CD4-positive, alpha-beta T cell (primary cell): ENCODE results near the gene B4GALT3. TPM values are rescaled to one million over a fixed set of nuclear protein-coding genes. Genes with fewer than 3 reads are reported as not detected.
A peak's percentile ranks its signal among the peaks of the same experiment; 100 is the strongest.

Source experiments
- ATAC-seq: fragments of 200-7000 bp; cut with Tn5 transposase; one replicate; pipeline ENCODE4 v1.10.0; 2022; ENCODE audit warnings: mild to moderate bottlenecking; ENCODE audit not compliant: poor library complexity
- CTCF ChIA-PET: fragments of 350-600 bp; sonication (Branson Sonifier 250); formaldehyde crosslinking; loops from one replicate; lab custom pipeline; 2021; ENCODE audit warnings: antibody characterized with exemption, inconsistent platforms; lab: Charles Lee
- POLR2A ChIA-PET: fragments of 350-600 bp; sonication (Branson Sonifier 250); formaldehyde crosslinking; loops from one replicate; lab custom pipeline; 2021; ENCODE audit warnings: antibody characterized with exemption, inconsistent platforms; lab: Charles Lee
- DNase-seq, 14 experiments: peaks; one replicate each; pipeline ENCODE4 v3.0.0-alpha.2; 2013 to 2020; ENCODE audit warnings: mixed read lengths in 2 of 14
- H3K27ac ChIP-seq, 2 donors: one replicate each; pipeline versions ENCODE4 v1.5.1 to v1.7.0; 2013; ENCODE audit warnings: low read length in 2 of 2, low read depth in 1 of 2, mild to moderate bottlenecking in 1 of 2
- H3K27me3 ChIP-seq, 2 experiments: 1 replicate in 1 of 2; 2 replicates in 1 of 2; pipeline versions ENCODE4 v1.6.1 to v1.7.0; 2013; ENCODE audit warnings: low read length in 2 of 2, control low read depth in 1 of 2, mild to moderate bottlenecking in 1 of 2, moderate library complexity in 1 of 2; ENCODE audit not compliant: insufficient read depth in 2 of 2, control insufficient read depth in 1 of 2
- H3K36me3 ChIP-seq: one replicate; pipeline ENCODE4 v1.6.1; 2013; ENCODE audit warnings: low read length, control low read depth; ENCODE audit not compliant: insufficient read depth
- H3K4me1 ChIP-seq: one replicate; pipeline ENCODE4 v1.6.1; 2013; ENCODE audit warnings: low read length, control low read depth; ENCODE audit not compliant: insufficient read depth
- H3K4me3 ChIP-seq: one replicate; pipeline ENCODE4 v1.5.1; 2013; ENCODE audit warnings: mild to moderate bottlenecking, low read length, moderate library complexity
- H3K9me3 ChIP-seq, 2 experiments: 1 replicate in 1 of 2; 2 replicates in 1 of 2; pipeline versions ENCODE4 v1.6.1 to v1.7.0; 2013; ENCODE audit warnings: low read length in 2 of 2, mild to moderate bottlenecking in 2 of 2, control low read depth in 1 of 2, moderate library complexity in 1 of 2; ENCODE audit not compliant: control insufficient read depth in 1 of 2, insufficient read depth in 1 of 2
- H3K27ac Mint-ChIP-seq: one replicate; pipeline ENCODE4 v1.8.0; 2020; ENCODE audit warnings: mixed read lengths
- H3K27me3 Mint-ChIP-seq: one replicate; pipeline ENCODE4 v1.8.0; 2021; ENCODE audit warnings: mixed read lengths
- H3K36me3 Mint-ChIP-seq: one replicate; pipeline ENCODE4 v1.8.0; 2021; ENCODE audit warnings: low read depth, mixed read lengths
- H3K4me1 Mint-ChIP-seq: one replicate; pipeline ENCODE4 v1.8.0; 2021; ENCODE audit warnings: low read depth, mixed read lengths
- H3K4me3 Mint-ChIP-seq: one replicate; pipeline ENCODE4 v1.8.0; 2020; ENCODE audit warnings: mild to moderate bottlenecking, mixed read lengths
- H3K9me3 Mint-ChIP-seq: one replicate; pipeline ENCODE4 v1.8.0; 2020; ENCODE audit warnings: mixed read lengths
- intact Hi-C, 2 experiments: fragments of 100-400 bp; cut with DNase I in 1 of 2; cut with micrococcal nuclease in 1 of 2; formaldehyde crosslinking; loops; one replicate each; pipeline versions ENCODE4 v1.15.1 to v1.9.0; 2023 to 2025; cut with DNase I, micrococcal nuclease
- total RNA-seq, 174 experiments: library from RNA in 2 of 174; stranded (reverse) in 2 of 174; gene quantifications; one replicate each; pipeline ENCODE4 v1.2.3 and lab custom pipeline; 2021 to 2026
- TF ChIP-seq, protein P1 (sequence below): fragments of 200-600 bp; IDR thresholded peaks from one replicate; pipeline ENCODE4 v1.8.0; 2022; ENCODE audit warnings: antibody characterized with exemption, mild to moderate bottlenecking

B4GALT3 gene
- total RNA-seq, 2 experiments from 2014 or later: 40.8 to 44.3 TPM

DNA sequence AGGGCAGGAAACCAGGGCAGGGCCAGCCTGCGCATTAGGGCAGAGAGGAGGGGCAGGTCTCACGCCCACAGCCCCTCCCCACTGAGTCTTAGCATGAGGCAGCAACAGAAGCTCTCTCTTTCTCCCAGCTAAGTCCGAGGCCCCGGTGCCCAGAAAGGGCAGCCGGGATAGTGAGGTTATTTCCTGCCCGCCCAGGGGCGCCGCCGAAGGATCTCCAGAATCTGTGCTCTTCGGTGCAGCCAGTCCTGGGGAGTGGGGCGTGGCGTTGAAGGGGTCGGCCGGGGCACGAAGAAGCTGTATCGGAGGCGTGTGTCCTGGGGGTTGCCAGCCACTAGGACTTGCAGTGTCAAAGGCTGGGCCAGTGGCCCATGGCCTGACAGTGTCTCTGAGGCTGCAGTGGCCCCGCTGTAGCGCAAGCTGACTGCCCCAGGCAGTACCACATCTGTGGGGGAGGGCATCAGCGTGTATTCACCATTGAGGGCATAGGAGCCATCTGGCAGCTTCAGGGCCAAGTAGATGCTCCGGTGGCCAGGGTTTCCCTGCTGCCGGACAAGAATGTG is 13.7 kb upstream of the B4GALT3 start:
- ChIA-PET POLR2A (interaction anchor here (2.0 to 4.1 kb wide), 5 partner anchors 8 to 35 kb away, joined by 4 to 22 read pairs (median 15); partner anchors contain the start of genes NDUFS2, PPOX and TOMM40L), CTCF (interaction anchor here (1.9 to 2.4 kb wide), 4 partner anchors 9 to 34 kb away, joined by 7 to 14 read pairs (median 8); partner anchors contain the start of genes B4GALT3, PPOX and TOMM40L)
- Mint-ChIP-seq H3K4me3 (no peak overlapping the region), H3K9me3 (no peaks in the 10 kb centered on the region), H3K4me1 (peaks cover 61% of the 10 kb centered on the region), H3K27me3 (no peaks in the 10 kb centered on the region), H3K27ac (no peak overlapping the region), H3K36me3 (no peaks in the 10 kb centered on the region)
- H3K4me1 ChIP-seq: peaks cover 88% of the 10 kb centered on the region
- H3K27me3 ChIP-seq: no peaks in the 10 kb centered on the region
- TF ChIP-seq, protein P1, sequence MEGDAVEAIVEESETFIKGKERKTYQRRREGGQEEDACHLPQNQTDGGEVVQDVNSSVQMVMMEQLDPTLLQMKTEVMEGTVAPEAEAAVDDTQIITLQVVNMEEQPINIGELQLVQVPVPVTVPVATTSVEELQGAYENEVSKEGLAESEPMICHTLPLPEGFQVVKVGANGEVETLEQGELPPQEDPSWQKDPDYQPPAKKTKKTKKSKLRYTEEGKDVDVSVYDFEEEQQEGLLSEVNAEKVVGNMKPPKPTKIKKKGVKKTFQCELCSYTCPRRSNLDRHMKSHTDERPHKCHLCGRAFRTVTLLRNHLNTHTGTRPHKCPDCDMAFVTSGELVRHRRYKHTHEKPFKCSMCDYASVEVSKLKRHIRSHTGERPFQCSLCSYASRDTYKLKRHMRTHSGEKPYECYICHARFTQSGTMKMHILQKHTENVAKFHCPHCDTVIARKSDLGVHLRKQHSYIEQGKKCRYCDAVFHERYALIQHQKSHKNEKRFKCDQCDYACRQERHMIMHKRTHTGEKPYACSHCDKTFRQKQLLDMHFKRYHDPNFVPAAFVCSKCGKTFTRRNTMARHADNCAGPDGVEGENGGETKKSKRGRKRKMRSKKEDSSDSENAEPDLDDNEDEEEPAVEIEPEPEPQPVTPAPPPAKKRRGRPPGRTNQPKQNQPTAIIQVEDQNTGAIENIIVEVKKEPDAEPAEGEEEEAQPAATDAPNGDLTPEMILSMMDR: no peak
- H3K4me3 ChIP-seq: no peak overlapping the region
- no peaks in the 10 kb centered on the region for H3K36me3 ChIP-seq
- no peak for ATAC-seq
- no peak for DNase-seq
- intact Hi-C loops: loop anchor here in 1 of 2 experiments (5.0 kb wide), 1 partner anchor 191 kb away; no protein-coding TSS in a partner anchor
- no peaks in the 10 kb centered on the region for H3K9me3 ChIP-seq
- no peak overlapping the region for H3K27ac ChIP-seq

DNA sequence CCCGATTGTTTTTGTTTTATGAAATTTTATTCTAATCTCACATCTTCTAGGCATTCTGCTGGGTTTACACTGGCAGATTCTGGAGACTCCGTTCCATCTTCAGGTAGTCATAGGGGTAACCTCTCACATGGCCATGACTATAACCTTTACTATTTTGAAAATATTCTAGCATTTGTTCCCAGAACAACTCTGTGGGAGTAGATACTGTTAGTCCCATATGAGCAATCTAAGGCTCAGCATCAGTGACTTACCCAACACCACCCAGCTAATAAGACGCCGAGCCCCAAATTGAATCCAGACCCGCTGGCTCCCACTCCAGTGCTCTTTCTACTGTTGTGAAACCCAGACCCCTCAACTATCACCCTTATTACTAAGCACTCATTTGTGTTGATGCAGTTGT is 11.7 kb upstream of the B4GALT3 start:
- ChIA-PET POLR2A (interaction anchor here (0.7 to 6.0 kb wide), 3 partner anchors 13 to 37 kb away, joined by 3 to 59 read pairs (median 4); partner anchors contain the start of genes NDUFS2, PPOX and TOMM40L), CTCF (interaction anchor here (0.6 kb wide), 1 partner anchor 145 kb away, joined by 3 read pairs; no protein-coding TSS in a partner anchor)
- DNase-seq (no peak), ATAC-seq (no peak)
- H3K4me1 ChIP-seq: peaks cover 86% of the 10 kb centered on the region
- no peak overlapping the region for H3K27ac ChIP-seq
- Mint-ChIP-seq H3K36me3 (no peaks in the 10 kb centered on the region), H3K27me3 (no peaks in the 10 kb centered on the region), H3K4me3 (no peak overlapping the region), H3K9me3 (no peaks in the 10 kb centered on the region), H3K27ac (peak overlapping the region; percentile 37), H3K4me1 (peaks cover 69% of the 10 kb centered on the region)
- no peaks in the 10 kb centered on the region for H3K36me3 ChIP-seq
- intact Hi-C loops: no loop called here
- H3K27me3 ChIP-seq: no peaks in the 10 kb centered on the region
- no peaks in the 10 kb centered on the region for H3K9me3 ChIP-seq
- H3K4me3 ChIP-seq: no peak overlapping the region
- TF ChIP-seq, protein P1: no peak

DNA sequence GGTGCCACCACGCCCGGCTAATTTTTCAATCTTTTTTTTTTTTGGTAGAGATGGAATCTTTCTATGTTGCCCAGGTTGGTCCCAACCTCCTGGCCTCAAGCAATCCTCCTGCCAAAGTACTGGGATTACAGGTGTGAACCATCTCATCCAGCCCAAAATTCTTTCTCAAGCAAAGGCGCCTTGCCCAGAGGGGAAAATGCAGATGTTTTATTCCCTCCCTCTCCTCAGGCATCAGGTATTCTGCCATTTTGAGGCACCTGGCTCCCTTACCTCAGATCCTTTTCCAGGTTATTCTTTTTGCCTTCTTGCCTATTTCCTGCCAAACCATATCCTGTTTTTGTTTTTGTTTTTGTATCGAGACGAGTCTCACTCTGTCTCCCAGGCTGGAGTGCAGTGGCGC is 11.1 kb upstream of the B4GALT3 start:
- no peak overlapping the region for H3K4me3 Mint-ChIP-seq

More for the DNA sequence above, 11.1 kb upstream of the B4GALT3 start:
- peak overlapping the region in 1 of 2 donors; percentile 33 for H3K27ac ChIP-seq
- H3K4me3 ChIP-seq: no peak overlapping the region
- peaks cover 89% of the 10 kb centered on the region for H3K4me1 ChIP-seq
- ChIA-PET CTCF (interaction anchor here (0.6 kb wide), 1 partner anchor 144 kb away, joined by 3 read pairs; no protein-coding TSS in a partner anchor), POLR2A (interaction anchor here (1.1 to 6.0 kb wide), 2 partner anchors 13 to 37 kb away, joined by 3 to 59 read pairs; partner anchors contain the start of gene NDUFS2)
- no peaks in the 10 kb centered on the region for H3K36me3 Mint-ChIP-seq
- no peaks in the 10 kb centered on the region for H3K27me3 ChIP-seq
- ATAC-seq (no peak), DNase-seq (peak in 1 of 14 experiments; percentile 3)
- TF ChIP-seq, protein P1: no peak
- H3K9me3 ChIP-seq: no peaks in the 10 kb centered on the region
- peak overlapping the region; percentile 37 for H3K27ac Mint-ChIP-seq
- peaks cover 74% of the 10 kb centered on the region for H3K4me1 Mint-ChIP-seq
- H3K9me3 Mint-ChIP-seq: no peaks in the 10 kb centered on the region
- no peaks in the 10 kb centered on the region for H3K36me3 ChIP-seq
- no peaks in the 10 kb centered on the region for H3K27me3 Mint-ChIP-seq
- intact Hi-C loops: no loop called here
